Liver (tissue), 2 donors: Measurements from ENCODE around the gene NELL1.

Experiments used
- TF ChIP-seq, protein P1 (sequence below): IDR thresholded peaks from 2 replicates; pipeline ENCODE4 v1.6.1; 2016; ENCODE audit warnings: antibody characterized with exemption
- TF ChIP-seq, protein P2 (sequence below): fragments of 150-350 bp; IDR thresholded peaks from 2 replicates; pipeline ENCODE4 v1.5.1; 2017; ENCODE audit warnings: improper control_type of control experiment, low read depth, low read length; ENCODE audit not compliant: missing input control
- donor health status: healthy.

DNA sequence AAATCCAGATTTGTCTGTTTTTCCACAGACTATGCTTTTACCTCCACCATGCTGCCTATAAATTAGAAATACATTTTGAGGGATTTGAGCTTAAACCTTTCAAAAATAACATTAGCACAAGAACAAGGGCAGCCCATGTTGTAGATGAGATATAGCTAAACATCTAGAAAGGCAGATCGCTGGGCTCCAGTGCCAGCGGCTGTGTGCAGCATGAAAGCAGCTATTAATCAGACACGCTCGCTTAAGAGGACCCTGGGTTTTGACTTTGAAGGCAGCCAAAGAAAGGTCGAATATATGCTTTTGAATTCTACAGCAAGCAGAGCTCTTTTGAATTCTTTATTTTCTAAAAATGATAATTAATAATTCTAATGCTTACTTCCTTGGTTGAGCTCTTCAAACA is 684.0 kb downstream of the NELL1 start:
- TF ChIP-seq, protein P1, sequence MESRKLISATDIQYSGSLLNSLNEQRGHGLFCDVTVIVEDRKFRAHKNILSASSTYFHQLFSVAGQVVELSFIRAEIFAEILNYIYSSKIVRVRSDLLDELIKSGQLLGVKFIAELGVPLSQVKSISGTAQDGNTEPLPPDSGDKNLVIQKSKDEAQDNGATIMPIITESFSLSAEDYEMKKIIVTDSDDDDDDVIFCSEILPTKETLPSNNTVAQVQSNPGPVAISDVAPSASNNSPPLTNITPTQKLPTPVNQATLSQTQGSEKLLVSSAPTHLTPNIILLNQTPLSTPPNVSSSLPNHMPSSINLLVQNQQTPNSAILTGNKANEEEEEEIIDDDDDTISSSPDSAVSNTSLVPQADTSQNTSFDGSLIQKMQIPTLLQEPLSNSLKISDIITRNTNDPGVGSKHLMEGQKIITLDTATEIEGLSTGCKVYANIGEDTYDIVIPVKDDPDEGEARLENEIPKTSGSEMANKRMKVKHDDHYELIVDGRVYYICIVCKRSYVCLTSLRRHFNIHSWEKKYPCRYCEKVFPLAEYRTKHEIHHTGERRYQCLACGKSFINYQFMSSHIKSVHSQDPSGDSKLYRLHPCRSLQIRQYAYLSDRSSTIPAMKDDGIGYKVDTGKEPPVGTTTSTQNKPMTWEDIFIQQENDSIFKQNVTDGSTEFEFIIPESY, result no peak
- TF ChIP-seq, protein P2, sequence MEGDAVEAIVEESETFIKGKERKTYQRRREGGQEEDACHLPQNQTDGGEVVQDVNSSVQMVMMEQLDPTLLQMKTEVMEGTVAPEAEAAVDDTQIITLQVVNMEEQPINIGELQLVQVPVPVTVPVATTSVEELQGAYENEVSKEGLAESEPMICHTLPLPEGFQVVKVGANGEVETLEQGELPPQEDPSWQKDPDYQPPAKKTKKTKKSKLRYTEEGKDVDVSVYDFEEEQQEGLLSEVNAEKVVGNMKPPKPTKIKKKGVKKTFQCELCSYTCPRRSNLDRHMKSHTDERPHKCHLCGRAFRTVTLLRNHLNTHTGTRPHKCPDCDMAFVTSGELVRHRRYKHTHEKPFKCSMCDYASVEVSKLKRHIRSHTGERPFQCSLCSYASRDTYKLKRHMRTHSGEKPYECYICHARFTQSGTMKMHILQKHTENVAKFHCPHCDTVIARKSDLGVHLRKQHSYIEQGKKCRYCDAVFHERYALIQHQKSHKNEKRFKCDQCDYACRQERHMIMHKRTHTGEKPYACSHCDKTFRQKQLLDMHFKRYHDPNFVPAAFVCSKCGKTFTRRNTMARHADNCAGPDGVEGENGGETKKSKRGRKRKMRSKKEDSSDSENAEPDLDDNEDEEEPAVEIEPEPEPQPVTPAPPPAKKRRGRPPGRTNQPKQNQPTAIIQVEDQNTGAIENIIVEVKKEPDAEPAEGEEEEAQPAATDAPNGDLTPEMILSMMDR, result no peak
